Heart left ventricle (tissue), 13 donors: ENCODE data around the gene GATM.

ENCODE experiments used
- CTCF ChIP-seq, 12 donors: fragments of 200-600 bp; sonication (generic) in 4 of 12; IDR thresholded peaks; one replicate each; pipeline versions ENCODE4 v1.5.0 to v1.8.0; 2018 to 2022; ENCODE audit warnings: antibody characterized with exemption in 12 of 12, mild to moderate bottlenecking in 5 of 12
- POLR2A ChIP-seq, 2 donors: fragments of 450-650 bp; IDR thresholded peaks; one replicate each; pipeline ENCODE4 v1.6.1; 2017; ENCODE audit warnings: antibody characterized with exemption in 2 of 2, mild to moderate bottlenecking in 2 of 2, moderate library complexity in 2 of 2
- donor health status: ischemic (EF 13 %, LVEDD 7.1; RV severe dilation, severe dysfunction).
- donor health status: DM: no; HTN: yes; CAD: no.
- donor health status: DM: no; HTN: no; CAD: no.
- donor health status: ischemic (EF 25% LVEDD 6.9; RV normal size, moderate dysfunction).
- donor health status: ischemic (EF 25% LVEDD 5.7; RV mildly dilated, moderate dysfunction).
- donor health status: ischemic (EF 35%, LVEDD 5.7; RV mildly dilated, moderate dysfunction).
- donor health status: nonischemic (EF 11% LVEDD 7.7; RV severe dilation, severe dysfunction).
- donor health status: DM: yes; HTN: yes; CAD: no.
- donor health status: PGD.
- donor health status: ischemic (EF 29% LVEDD 5.4; RV normal size, mild dysfunction).
- donor health status: nonischemic (EF 23%, LVEDD 6.1; RV moderate dilation, normal function).

GRCh38 chr15:45337224-45337623 is 41.1 kb downstream of the GATM start:
- TF ChIP-seq CTCF (IDR thresholded peaks at IDR 0.05) (no peak), POLR2A (IDR thresholded peaks at IDR 0.05) (no peak)
